H9 (cell line): ENCODE measurements around the gene TADA2B. TPM values are rescaled to one million over a fixed set of nuclear protein-coding genes. Genes with fewer than 3 reads are reported as not detected.

ENCODE experiments used
- DNase-seq: peaks from one replicate; pipeline ENCODE4 v3.0.0-alpha.2; 2017
- H2AFZ ChIP-seq: one replicate; pipeline ENCODE4 v1.6.1; 2013; ENCODE audit warnings: mild to moderate bottlenecking, low read length, control low read depth, moderate library complexity
- H2AK5ac ChIP-seq: 2 replicates; pipeline ENCODE4 v1.6.1; 2013; ENCODE audit warnings: low read length, control low read depth, mixed read lengths; ENCODE audit not compliant: insufficient read length
- H2BK120ac ChIP-seq: one replicate; pipeline ENCODE4 v1.6.1; 2013; ENCODE audit warnings: low read depth, mild to moderate bottlenecking, low read length, control low read depth, inconsistent platforms; ENCODE audit not compliant: poor library complexity, severe bottlenecking
- H2BK12ac ChIP-seq: 2 replicates; pipeline ENCODE4 v1.6.1; 2013; ENCODE audit warnings: low read length, control low read depth, mixed read lengths, low read depth; ENCODE audit not compliant: insufficient read length
- H2BK15ac ChIP-seq: 2 replicates; pipeline ENCODE4 v1.6.1; 2013; ENCODE audit warnings: low read depth, low read length, control low read depth
- H2BK20ac ChIP-seq: one replicate; pipeline ENCODE4 v1.6.1; 2013; ENCODE audit warnings: low read depth, mild to moderate bottlenecking, low read length, control low read depth, inconsistent platforms; ENCODE audit not compliant: poor library complexity, severe bottlenecking
- H2BK5ac ChIP-seq: 2 replicates; pipeline ENCODE4 v1.6.1; 2013; ENCODE audit warnings: low read length, control low read depth, mixed read lengths; ENCODE audit not compliant: insufficient read length
- H3K14ac ChIP-seq: 2 replicates; pipeline ENCODE4 v1.6.1; 2013; ENCODE audit warnings: low read length, control low read depth; ENCODE audit not compliant: insufficient read depth
- H3K18ac ChIP-seq: 2 replicates; pipeline ENCODE4 v1.6.1; 2013; ENCODE audit warnings: low read depth, mild to moderate bottlenecking, mixed read lengths, low read length, control low read depth; ENCODE audit not compliant: insufficient read length
- H3K23ac ChIP-seq: 2 replicates; pipeline ENCODE4 v1.6.1; 2013; ENCODE audit warnings: low read length, control low read depth, mixed read lengths, low read depth; ENCODE audit not compliant: insufficient read length
- H3K23me2 ChIP-seq: 2 replicates; pipeline ENCODE4 v1.6.1; 2013; ENCODE audit warnings: low read depth, mild to moderate bottlenecking, mixed read lengths, low read length, control low read depth; ENCODE audit not compliant: insufficient read length, poor library complexity, severe bottlenecking
- H3K27ac ChIP-seq: 2 replicates; pipeline ENCODE4 v1.5.1; 2013; ENCODE audit warnings: low read length, control low read depth, mixed read lengths, low read depth; ENCODE audit not compliant: insufficient read length
- H3K27me3 ChIP-seq: 2 replicates; pipeline ENCODE4 v1.6.1; 2013; ENCODE audit warnings: low read length, control low read depth, inconsistent platforms; ENCODE audit not compliant: insufficient read depth
- H3K4ac ChIP-seq: 2 replicates; pipeline ENCODE4 v1.6.1; 2013; ENCODE audit warnings: low read depth, mild to moderate bottlenecking, control low read depth, inconsistent platforms, low read length, moderate library complexity
- H3K4me1 ChIP-seq: 2 replicates; pipeline ENCODE4 v1.6.1; 2013; ENCODE audit warnings: low read length, control low read depth, inconsistent platforms; ENCODE audit not compliant: insufficient read depth
- H3K4me2 ChIP-seq: 2 replicates; pipeline ENCODE4 v1.6.1; 2013; ENCODE audit warnings: low read length, control low read depth, mixed read lengths; ENCODE audit not compliant: insufficient read length, insufficient read depth
- H3K56ac ChIP-seq: 2 replicates; pipeline ENCODE4 v1.6.1; 2013; ENCODE audit warnings: low read depth, mild to moderate bottlenecking, mixed read lengths, low read length, control low read depth; ENCODE audit not compliant: insufficient read length
- H3K79me1 ChIP-seq: 2 replicates; pipeline ENCODE4 v1.6.1; 2013; ENCODE audit warnings: low read depth, mild to moderate bottlenecking, moderate library complexity, low read length, control low read depth, inconsistent platforms; ENCODE audit not compliant: insufficient read depth, poor library complexity, severe bottlenecking
- H3K79me2 ChIP-seq: 2 replicates; pipeline ENCODE4 v1.6.1; 2013; ENCODE audit warnings: low read length, control low read depth, inconsistent platforms; ENCODE audit not compliant: insufficient read depth
- H3K9ac ChIP-seq: 2 replicates; pipeline ENCODE4 v1.6.1; 2013; ENCODE audit warnings: low read length, control low read depth, mixed read lengths; ENCODE audit not compliant: insufficient read length; ENCODE audit errors: extremely low read depth
- H3K9me3 ChIP-seq: one replicate; pipeline ENCODE4 v1.6.1; 2013; ENCODE audit warnings: low read depth, low read length, inconsistent platforms; ENCODE audit not compliant: control insufficient read depth
- H3T11ph ChIP-seq: one replicate; pipeline ENCODE4 v1.6.1; 2013; ENCODE audit warnings: mild to moderate bottlenecking, low read length, control low read depth, inconsistent platforms
- H4K20me1 ChIP-seq: one replicate; pipeline ENCODE4 v1.6.1; 2013; ENCODE audit not compliant: control insufficient read depth, insufficient read length, insufficient read depth
- H4K5ac ChIP-seq: 2 replicates; pipeline ENCODE4 v1.6.1; 2013; ENCODE audit warnings: low read depth, mild to moderate bottlenecking, mixed read lengths, low read length, control low read depth; ENCODE audit not compliant: insufficient read length
- H4K8ac ChIP-seq: replicated peaks from 2 replicates; pipeline ENCODE4 v1.6.1; 2013; ENCODE audit warnings: low read length, control low read depth, mixed read lengths, low read depth; ENCODE audit not compliant: insufficient read length
- H4K91ac ChIP-seq: 2 replicates; pipeline ENCODE4 v1.6.1; 2013; ENCODE audit warnings: low read depth, mild to moderate bottlenecking, moderate library complexity, mixed read lengths, low read length, control low read depth; ENCODE audit not compliant: insufficient read length
- H3K27ac Mint-ChIP-seq, 3 experiments: 2 replicates in 2 of 3; 3 replicates in 1 of 3; pipeline ENCODE4 v1.8.0; 2020 to 2021; ENCODE audit warnings: mixed read lengths in 3 of 3, mild to moderate bottlenecking in 1 of 3, moderate library complexity in 1 of 3
- H3K27me3 Mint-ChIP-seq: 2 replicates; pipeline ENCODE4 v1.8.0; 2021; ENCODE audit warnings: low read depth, mild to moderate bottlenecking, moderate library complexity, mixed read lengths
- H3K36me3 Mint-ChIP-seq, 3 experiments: 2 replicates in 2 of 3; 3 replicates in 1 of 3; pipeline ENCODE4 v1.8.0; 2020 to 2021; ENCODE audit warnings: low read depth in 3 of 3, mixed read lengths in 3 of 3; ENCODE audit not compliant: insufficient read depth in 1 of 3
- H3K4me1 Mint-ChIP-seq, 2 experiments: 2 replicates each; pipeline ENCODE4 v1.8.0; 2020; ENCODE audit warnings: mixed read lengths in 2 of 2
- H3K4me3 Mint-ChIP-seq, 2 experiments: 2 replicates in 1 of 2; 3 replicates in 1 of 2; pipeline ENCODE4 v1.8.0; 2020 to 2021; ENCODE audit warnings: mild to moderate bottlenecking in 2 of 2, mixed read lengths in 2 of 2, moderate library complexity in 1 of 2
- H3K9me3 Mint-ChIP-seq, 2 experiments: 2 replicates in 1 of 2; 3 replicates in 1 of 2; pipeline ENCODE4 v1.8.0; 2020; ENCODE audit warnings: mild to moderate bottlenecking in 2 of 2, mixed read lengths in 2 of 2, moderate library complexity in 1 of 2
- CTCF ChIP-seq: fragments of 200-600 bp; sonication (generic); conservative IDR thresholded peaks from 3 replicates; pipeline ENCODE4 v1.8.0; 2021; ENCODE audit warnings: antibody characterized with exemption, mild to moderate bottlenecking
- WGBS: extraction: QIAGEN DNeasy Blood & Tissue Kit; methylation state at CpG from one replicate; pipeline ENCODE4 v1.1.7; 2013; ENCODE audit warnings: missing lambda C conversion rate, low lambda C conversion rate, mixed read lengths; ENCODE audit not compliant: insufficient read length; ENCODE audit errors: extremely low coverage; 5-methylcytosine and 5-hydroxymethylcytosine counted together
- total RNA-seq: library from RNA; stranded (reverse); gene quantifications from 2 replicates; pipeline ENCODE4 v1.2.1, GENCODE V29; 2021

TADA2B gene
- total RNA-seq, 1 experiment from 2014 or later, result 14.0 TPM

- peak overlapping the region in 1 of 2 experiments; percentile 90; a peak in 3 of 5 replicates for H3K4me3 Mint-ChIP-seq
- Histone ChIP-seq H2AK5ac (no peak overlapping the region), H4K91ac (no peak overlapping the region), H3K23me2 (peaks cover 19% of the 10 kb centered on the region), H3T11ph (no peak overlapping the region), H3K4me2 (no peak overlapping the region), H3K18ac (no peak overlapping the region), H3K56ac (no peak overlapping the region), H3K79me1 (peaks cover 4% of the 10 kb centered on the region), H3K4ac (no peak overlapping the region), H3K9ac (no peak overlapping the region), H3K27ac (no peak overlapping the region), H2BK20ac (no peak overlapping the region), H3K79me2 (peaks cover 4% of the 10 kb centered on the region; the same call in 1 of the 2 replicates), H2BK15ac (no peak overlapping the region), H4K8ac (no peak overlapping the region), H4K5ac (no peak overlapping the region), H3K4me1 (peaks cover 3% of the 10 kb centered on the region; the same call in 1 of the 2 replicates), H3K9me3 (no peaks in the 10 kb centered on the region), H4K20me1 (no peaks in the 10 kb centered on the region), H2BK12ac (no peak overlapping the region), H3K14ac (no peak overlapping the region), H3K23ac (no peak overlapping the region), H2AFZ (no peak overlapping the region), H2BK5ac (no peak overlapping the region), H3K27me3 (peaks cover 12% of the 10 kb centered on the region; the same call in 1 of the 2 replicates), H2BK120ac (no peak overlapping the region)
- no CpG with 5 or more reads among the region's 19 CpGs for WGBS
- H3K27ac Mint-ChIP-seq, result no peak overlapping the region
- peaks cover 33% of the 10 kb centered on the region for H3K27me3 Mint-ChIP-seq
- TF ChIP-seq CTCF, result no peak
- peaks cover 26% of the 10 kb centered on the region in 2 experiments for H3K4me1 Mint-ChIP-seq
- no peaks in the 10 kb centered on the region for H3K36me3 Mint-ChIP-seq
- no peaks in the 10 kb centered on the region for H3K9me3 Mint-ChIP-seq
- DNase-seq, result no peak
Observed at GRCh38 chr4:7041246-7041645, 1.9 kb upstream of the TADA2B start.
